Pancreas (tissue), 10 donors: ENCODE data around the gene DDB1. TPM values are rescaled to one million over a fixed set of nuclear protein-coding genes. Genes with fewer than 3 reads are reported as not detected.
A peak's percentile ranks its signal among the peaks of the same experiment; 100 is the strongest.

Experiments
- ATAC-seq, 4 donors: fragments of 200-7000 bp; cut with Tn5 transposase; one replicate each; pipeline versions ENCODE4 v1.8.0 to v1.9.1; 2020; ENCODE audit warnings: mild to moderate bottlenecking in 4 of 4, moderate library complexity in 4 of 4
- DNase-seq, 6 donors: peaks; one replicate each; pipeline ENCODE4 v3.0.0-alpha.2; 2020
- FAIRE-seq: peaks from 2 replicates; lab custom pipeline; 2012; peaks lifted over from hg19 to GRCh38; lab: Jason Lieb, UNC
- H3K27ac ChIP-seq, 4 donors: fragments of 200-600 bp; sonication (generic); 1 replicate in 3 of 4; 2 replicates in 1 of 4; pipeline versions ENCODE4 v1.5.0 to v1.8.0; 2020
- H3K27me3 ChIP-seq, 4 donors: fragments of 200-600 bp; one replicate each; pipeline ENCODE4 v1.8.0; 2021
- H3K36me3 ChIP-seq, 3 donors: fragments of 200-600 bp; sonication (generic) in 1 of 3; one replicate each; pipeline versions ENCODE4 v1.5.0 to v1.8.0; 2020 to 2021
- H3K4me1 ChIP-seq, 3 donors: fragments of 200-600 bp; one replicate each; pipeline ENCODE4 v1.8.0; 2021
- H3K4me3 ChIP-seq, 4 donors: fragments of 200-600 bp; sonication (generic) in 2 of 4; one replicate each; pipeline versions ENCODE4 v1.5.0 to v1.8.0; 2020 to 2021
- H3K9me3 ChIP-seq, 4 donors: fragments of 200-600 bp; one replicate each; pipeline ENCODE4 v1.8.0; 2021
- CTCF ChIP-seq, 4 donors: fragments of 200-600 bp; sonication (generic) in 3 of 4; IDR thresholded peaks; one replicate each; pipeline versions ENCODE4 v1.5.0 to v1.8.0; 2021; ENCODE audit warnings: antibody characterized with exemption in 4 of 4
- WGBS, 2 donors: extraction: QIAGEN DNeasy Blood & Tissue Kit; methylation state at CpG; one replicate each; pipeline ENCODE4 v1.1.7; 2013; 5-methylcytosine and 5-hydroxymethylcytosine counted together
- intact Hi-C, 3 donors: fragments of 100-400 bp; cut with DNase I; formaldehyde crosslinking; loops; one replicate each; pipeline versions ENCODE4 v1.11.1 to v1.14.2; 2022
- polyA plus RNA-seq, 2 donors: library from polyadenylated mRNA; stranded (reverse); fragments of 200-250 nt; gene quantifications; one replicate each; pipeline ENCODE4 v1.2.3, GENCODE V29; 2013
- total RNA-seq, 6 donors: library from RNA; stranded (reverse); fragmentation: NEBNext Ultra II Directional in 4 of 6; extraction: Animal tissue kit (Norgen Biotek cat#: 25700) in 4 of 6; gene quantifications; one replicate each; pipeline versions ENCODE4 v1.2.1 to v1.2.4, GENCODE V29; 2021 to 2023
- donor health status: healthy with polysubstance abuse.
- donor health status: DM: no; HTN: no; CAD: no; lungs with moderate emphysema.
- donor health status: DM: no; HTN: no; CAD: no.
- donor health status: control.
- donor health status: control.
- donor health status: Bipolar disorder and iron deficiency.
- donor health status: DM: yes; HTN: yes; CAD: no.
- donor health status: DM: no; HTN: no; CAD: no.
- donor health status: DM: no; HTN: no; CAD: no.
- donor health status: DM: yes; HTN: yes; CAD: no.

The DDB1 gene
- total and polyA plus RNA-seq, 8 donors, result 50.9 to 84.4 (median 74.5) TPM

DNA sequence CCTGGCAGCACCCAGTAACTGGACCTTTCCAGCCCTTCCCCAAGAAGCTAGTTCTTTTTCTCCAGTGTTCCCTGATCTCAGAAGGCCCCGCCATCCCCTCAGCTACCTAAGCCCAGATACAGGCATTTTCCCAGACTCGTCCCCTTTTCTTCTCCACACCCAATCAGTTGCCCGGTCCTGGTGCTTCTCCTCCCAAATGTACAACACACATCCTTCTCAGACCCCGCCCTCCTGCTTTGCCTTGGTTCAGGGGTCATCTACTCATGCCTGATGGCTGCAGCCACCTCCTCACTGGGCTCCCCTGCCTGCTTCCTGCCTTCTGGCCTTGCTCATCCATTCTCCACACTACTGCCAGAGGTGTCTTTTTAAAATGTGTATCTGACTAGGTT lies 6.6 kb upstream of the DDB1 start:
- peaks cover 11 to 19% (median 14%) of the 10 kb centered on the region in 3 donors for H3K4me1 ChIP-seq
- DNase-seq (peak in 1 of 6 donors; percentile 23), FAIRE-seq (no peak), ATAC-seq (no peak)
- H3K36me3 ChIP-seq, result peaks cover 0 to 7% (median 0%) of the 10 kb centered on the region in 3 donors
- H3K27ac ChIP-seq, result no peak overlapping the region
- H3K27me3 ChIP-seq, result no peaks in the 10 kb centered on the region
- WGBS, 2 donors, result 83 to 94% methylated on average over 4 of the region's 4 CpGs
- intact Hi-C loops, result loop anchor here in 2 of 3 donors (5.0 kb wide), 2 partner anchors 43 to 48 kb away; no protein-coding TSS in a partner anchor
- no peak for TF ChIP-seq CTCF (IDR thresholded peaks at IDR 0.05)
- no peak overlapping the region for H3K4me3 ChIP-seq
- no peaks in the 10 kb centered on the region for H3K9me3 ChIP-seq

GRCh38 chr11:61338783-61339489 lies 6.0 kb upstream of the DDB1 start:
- no peaks in the 10 kb centered on the region for H3K27me3 ChIP-seq
- no peak for ATAC-seq
- H3K36me3 ChIP-seq, result peaks cover 0 to 7% (median 0%) of the 10 kb centered on the region in 3 donors
- no peak overlapping the region for H3K27ac ChIP-seq
- TF ChIP-seq CTCF (IDR thresholded peaks at IDR 0.05), result no peak
- FAIRE-seq, result no peak
- no peak overlapping the region for H3K4me3 ChIP-seq
- H3K4me1 ChIP-seq, result peaks cover 12 to 22% (median 18%) of the 10 kb centered on the region in 3 donors
- DNase-seq, result peak in 1 of 6 donors; percentile 71
- no peaks in the 10 kb centered on the region for H3K9me3 ChIP-seq
- WGBS, 2 donors, result 88 to 89% methylated on average over 26 of the region's 26 CpGs
- intact Hi-C loops, result loop anchor here in 2 of 3 donors (5.0 kb wide), 2 partner anchors 43 to 48 kb away; no protein-coding TSS in a partner anchor

- ATAC-seq (no peak), DNase-seq (no peak), FAIRE-seq (no peak)
- intact Hi-C loops, result loop anchor here in 2 of 3 donors (5.0 kb wide), 2 partner anchors 44 to 49 kb away; no protein-coding TSS in a partner anchor
- 84 to 86% methylated on average over 15 of the region's 15 CpGs for WGBS, 2 donors
- Histone ChIP-seq H3K36me3 (no peaks in the 10 kb centered on the region), H3K27ac (no peak overlapping the region), H3K9me3 (no peaks in the 10 kb centered on the region), H3K4me1 (peaks cover 17 to 25% (median 18%) of the 10 kb centered on the region in 3 donors), H3K4me3 (no peak overlapping the region), H3K27me3 (no peaks in the 10 kb centered on the region)
- no peak for TF ChIP-seq CTCF (IDR thresholded peaks at IDR 0.05)
Observed at GRCh38 chr11:61337706-61338470, 5.0 kb upstream of the DDB1 start.

- peak; percentile 95 to 96 (median 96) for TF ChIP-seq CTCF (IDR thresholded peaks at IDR 0.05)
- no peak for FAIRE-seq
- Histone ChIP-seq H3K36me3 (no peaks in the 10 kb centered on the region), H3K27me3 (no peaks in the 10 kb centered on the region), H3K4me1 (peaks cover 20 to 32% (median 23%) of the 10 kb centered on the region in 3 donors), H3K4me3 (no peak overlapping the region), H3K27ac (peak overlapping the region in 3 of 4 donors; percentile 60 to 63 (median 63)), H3K9me3 (no peaks in the 10 kb centered on the region)
- ATAC-seq, result peak; percentile 67 to 82 (median 78)
- WGBS, 2 donors, result 27% methylated on average over 8 of the region's 8 CpGs
- DNase-seq, result peak; percentile 64 to 93 (median 87)
- intact Hi-C loops, result loop anchor here in 2 of 3 donors (5.0 kb wide), 2 partner anchors 46 to 51 kb away; no protein-coding TSS in a partner anchor
Observed at GRCh38 chr11:61336171-61336935, 3.4 kb upstream of the DDB1 start.
